GM18502 (cell line): ENCODE measurements around the gene MAU2.
A peak's percentile ranks its signal among the peaks of the same experiment; 100 is the strongest.

Experiments used
- ATAC-seq: cut with Tn5 transposase; IDR thresholded peaks from one replicate; pipeline ENCODE4 v1.9.1; 2021; ENCODE audit warnings: mild to moderate bottlenecking; ENCODE audit not compliant: unreplicated experiment, poor library complexity

MAU2 gene, protein sequence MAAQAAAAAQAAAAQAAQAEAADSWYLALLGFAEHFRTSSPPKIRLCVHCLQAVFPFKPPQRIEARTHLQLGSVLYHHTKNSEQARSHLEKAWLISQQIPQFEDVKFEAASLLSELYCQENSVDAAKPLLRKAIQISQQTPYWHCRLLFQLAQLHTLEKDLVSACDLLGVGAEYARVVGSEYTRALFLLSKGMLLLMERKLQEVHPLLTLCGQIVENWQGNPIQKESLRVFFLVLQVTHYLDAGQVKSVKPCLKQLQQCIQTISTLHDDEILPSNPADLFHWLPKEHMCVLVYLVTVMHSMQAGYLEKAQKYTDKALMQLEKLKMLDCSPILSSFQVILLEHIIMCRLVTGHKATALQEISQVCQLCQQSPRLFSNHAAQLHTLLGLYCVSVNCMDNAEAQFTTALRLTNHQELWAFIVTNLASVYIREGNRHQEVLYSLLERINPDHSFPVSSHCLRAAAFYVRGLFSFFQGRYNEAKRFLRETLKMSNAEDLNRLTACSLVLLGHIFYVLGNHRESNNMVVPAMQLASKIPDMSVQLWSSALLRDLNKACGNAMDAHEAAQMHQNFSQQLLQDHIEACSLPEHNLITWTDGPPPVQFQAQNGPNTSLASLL

DNA sequence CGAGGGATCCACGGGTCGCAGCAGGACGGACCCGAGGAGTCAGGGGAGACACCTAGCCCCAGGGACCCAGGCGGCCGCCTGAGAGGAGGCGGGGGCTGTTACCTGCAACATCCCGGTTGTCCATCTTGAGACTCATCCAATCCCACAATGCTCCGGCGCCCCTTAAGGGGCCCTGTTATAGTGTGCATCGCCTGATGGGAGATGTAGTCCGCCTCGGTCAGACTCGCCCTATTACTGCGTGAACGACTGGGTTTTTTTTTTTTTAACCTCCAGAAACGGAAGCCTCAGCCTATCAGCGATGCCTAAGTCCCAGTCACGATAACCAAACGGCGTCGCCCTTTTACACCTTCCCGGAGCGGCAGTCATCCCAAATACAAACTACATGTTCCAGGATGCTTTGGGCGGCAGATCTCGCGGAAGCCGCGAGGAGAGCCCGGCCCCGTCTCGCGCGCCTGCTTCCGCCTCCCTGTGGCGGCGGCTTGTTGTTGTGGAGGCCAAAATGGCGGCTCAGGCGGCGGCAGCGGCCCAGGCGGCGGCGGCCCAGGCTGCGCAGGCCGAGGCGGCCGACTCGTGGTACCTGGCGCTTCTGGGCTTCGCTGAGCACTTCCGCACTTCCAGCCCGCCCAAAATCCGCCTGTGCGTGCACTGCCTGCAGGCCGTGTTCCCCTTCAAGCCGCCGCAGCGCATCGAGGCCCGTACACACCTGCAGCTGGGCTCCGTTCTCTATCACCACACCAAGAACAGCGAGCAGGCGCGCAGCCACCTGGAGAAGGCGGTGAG, at the start of gene MAU2, which contains the start of gene SUGP1:
Gene MAU2, plus strand, starts transcription at position 469 of the 780 bp plus-strand sequence. Its CDS starts 31 bp downstream, at position 500.
Gene SUGP1, minus strand, starts transcription at position 149 of the 780 bp plus-strand sequence. Its CDS starts 13 bp downstream, at position 136.
- peak; percentile 92 for ATAC-seq

DNA sequence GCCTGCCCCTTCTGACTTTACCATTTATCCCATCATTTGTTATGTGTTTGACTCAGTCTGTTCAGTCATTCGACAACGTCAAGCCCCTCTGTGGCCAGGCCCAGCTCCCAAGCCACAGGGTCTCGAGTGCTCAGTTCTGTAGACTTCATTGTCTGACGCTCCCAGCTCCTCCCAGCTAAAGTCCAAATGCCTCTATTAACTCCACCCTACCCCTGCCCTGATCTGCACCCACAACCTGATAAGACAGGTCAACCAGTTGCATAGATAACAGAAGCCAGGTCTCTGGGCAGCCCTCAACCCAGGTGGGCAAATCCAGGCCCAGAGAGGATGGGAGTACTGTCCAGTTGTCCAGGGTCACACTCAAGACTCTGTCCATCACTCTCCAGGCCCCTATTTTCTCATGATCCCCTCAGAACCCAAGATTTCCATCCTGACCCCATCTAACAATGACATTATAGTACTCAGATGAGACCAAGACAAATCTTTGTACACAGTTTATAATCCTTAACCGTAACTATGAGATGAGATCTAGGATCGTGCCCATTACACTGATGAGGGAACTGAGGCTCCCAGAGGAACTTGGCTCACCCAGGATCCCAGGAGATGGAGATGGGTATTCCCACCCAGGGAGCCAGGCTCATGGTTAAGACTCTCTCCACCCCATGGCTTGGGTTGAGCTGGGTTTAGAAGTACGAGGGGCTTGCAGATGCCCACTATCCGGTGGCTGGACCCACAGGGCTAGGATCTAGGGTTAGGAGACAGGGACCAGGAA, 48.6 kb upstream of the MAU2 start:
- no peak for ATAC-seq

DNA sequence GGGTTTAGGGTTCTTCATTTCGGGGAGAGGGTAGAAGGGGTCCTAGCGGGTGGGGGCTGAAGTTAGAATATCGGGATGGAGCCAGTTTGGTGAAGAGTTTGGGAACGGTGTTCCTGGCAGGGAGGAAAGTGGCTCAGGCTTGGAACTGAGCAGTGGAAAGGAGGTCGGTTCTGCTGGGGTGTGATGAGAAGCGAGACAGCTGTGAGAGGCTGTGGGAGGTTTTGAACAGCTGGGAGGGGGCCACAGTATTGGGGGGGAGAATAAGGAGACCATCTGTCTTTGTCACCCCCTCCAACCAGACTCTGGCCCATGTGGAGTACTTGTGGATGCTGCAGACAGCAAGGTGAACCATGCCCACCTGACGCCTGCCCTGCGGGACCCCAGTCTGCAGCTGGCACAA, 46.5 kb upstream of the MAU2 start:
- no peak for ATAC-seq

DNA sequence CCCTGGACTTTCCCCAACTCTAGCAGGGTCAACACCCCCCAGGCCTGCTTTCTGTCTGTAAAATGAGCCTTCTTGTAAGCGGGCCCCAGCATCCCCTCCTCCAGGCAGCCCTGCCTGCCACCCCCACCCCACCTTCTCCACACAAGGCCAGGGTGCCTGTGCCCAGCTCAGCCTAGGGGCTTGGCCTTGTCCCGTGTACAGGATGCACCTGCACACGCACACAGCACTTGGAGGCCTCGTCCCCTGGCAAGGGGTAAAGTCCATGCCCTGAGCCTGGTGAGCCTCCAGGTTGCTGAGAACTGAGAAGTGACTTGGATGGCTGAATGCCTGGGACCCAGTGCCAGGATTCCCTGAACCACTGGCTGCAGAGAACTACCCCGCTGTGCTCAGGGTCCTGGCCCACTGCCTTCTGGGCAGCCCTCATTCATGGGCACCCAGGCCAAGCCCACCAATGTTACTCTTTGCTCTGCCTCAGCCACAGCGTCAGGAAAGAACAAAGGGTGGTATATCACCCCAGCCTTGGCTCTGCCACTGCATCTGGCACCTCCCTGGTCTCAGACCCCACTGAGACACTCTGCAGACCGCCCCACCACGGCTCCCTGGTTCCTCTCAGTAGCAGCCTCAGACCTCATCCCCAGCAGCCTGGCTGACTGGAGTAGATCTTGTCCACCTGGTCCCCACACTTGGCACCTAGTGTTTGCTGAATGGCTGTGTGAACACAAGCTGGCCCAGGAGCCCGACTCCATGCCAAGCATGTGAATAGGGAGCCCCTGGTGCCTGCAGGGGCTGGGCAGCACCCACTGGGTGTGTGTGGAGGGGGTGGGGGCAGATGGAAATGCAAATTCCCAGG, 45.7 kb upstream of the MAU2 start:
- no peak for ATAC-seq

DNA sequence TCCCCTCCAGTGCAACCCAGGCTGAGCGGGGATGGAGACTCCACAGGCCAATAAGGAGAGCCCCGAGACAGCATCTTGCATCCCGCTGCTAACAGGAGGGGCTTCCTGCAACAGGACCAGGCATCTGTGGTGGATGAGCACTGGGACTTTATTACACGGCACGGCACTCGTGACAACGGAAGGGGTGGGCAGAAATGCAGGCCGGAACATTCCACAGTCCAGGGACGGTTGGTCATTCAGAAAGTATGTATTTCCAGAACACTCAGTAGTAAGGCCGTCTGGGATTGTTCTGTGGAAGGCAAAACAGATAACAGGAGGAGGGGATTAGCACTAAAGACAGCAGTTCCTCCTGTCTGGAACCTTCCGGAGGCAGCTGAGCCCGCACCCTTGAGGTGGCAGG, 44.2 kb upstream of the MAU2 start:
- ATAC-seq = no peak

DNA sequence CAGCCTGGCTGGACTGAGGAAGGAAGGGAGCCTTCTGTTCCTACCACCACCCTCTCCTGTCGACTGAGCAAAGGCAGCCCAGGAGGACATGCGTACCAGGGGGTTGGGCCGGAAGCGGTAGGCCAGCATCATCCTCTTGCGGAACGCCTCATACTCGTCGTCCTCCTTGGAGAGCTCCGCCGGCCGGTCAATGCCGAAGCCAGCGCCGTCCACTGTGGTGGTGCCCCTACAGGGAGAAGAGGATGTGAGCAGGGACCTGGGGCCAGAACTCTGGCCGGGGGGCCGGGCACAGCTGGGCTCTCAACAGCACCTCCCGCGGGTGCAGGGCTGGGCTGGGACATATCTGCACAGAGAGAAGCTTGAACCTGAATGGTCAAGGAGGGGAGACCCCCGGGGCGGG, 43.8 kb upstream of the MAU2 start:
- ATAC-seq = no peak

DNA sequence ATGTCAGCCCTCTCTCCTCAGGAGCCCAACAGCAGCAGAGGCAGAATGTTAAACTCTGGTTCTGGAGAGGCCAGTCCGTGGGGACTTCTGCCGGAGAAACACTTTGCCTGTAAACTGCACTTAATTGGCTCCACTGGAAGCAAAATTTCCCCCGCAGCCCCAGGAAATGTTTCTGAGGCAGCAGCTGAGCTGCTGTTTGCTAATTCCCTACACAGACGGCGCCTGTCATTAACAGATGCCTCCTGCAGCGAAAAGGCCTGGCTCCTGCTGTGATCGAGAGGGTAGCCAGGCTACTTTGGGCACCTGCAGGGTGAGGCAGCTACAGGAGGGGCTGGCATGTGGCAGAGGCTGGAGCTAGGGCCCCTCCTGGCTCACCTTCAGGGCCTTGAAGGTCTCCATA, 42.3 kb upstream of the MAU2 start:
- ATAC-seq = no peak

DNA sequence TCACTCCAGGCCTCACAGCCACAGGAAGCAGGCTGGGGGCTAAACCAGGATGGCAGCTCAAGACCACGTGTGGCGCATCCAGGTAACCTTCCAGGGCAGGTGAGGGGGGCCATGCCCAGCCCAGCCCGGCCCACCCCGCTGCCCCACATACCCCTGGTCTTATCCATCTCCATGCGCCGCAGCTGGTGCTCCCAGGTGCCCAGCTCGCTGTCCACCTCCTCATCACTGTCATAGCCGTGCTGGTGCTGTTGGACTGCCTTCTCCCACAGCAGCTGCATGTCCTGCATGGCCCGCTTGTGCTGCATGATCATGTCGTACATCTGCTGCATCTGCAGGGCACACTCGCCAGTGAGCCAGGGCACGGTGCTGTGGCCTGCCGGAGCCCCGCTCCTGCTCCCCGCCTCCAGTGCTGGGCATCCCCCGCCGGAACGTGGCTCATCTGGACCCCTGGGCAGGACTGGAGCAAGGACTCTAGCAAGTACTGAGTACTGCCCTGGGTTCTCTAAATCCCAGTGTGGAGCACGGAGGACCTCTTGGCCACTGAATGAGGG, 41.5 kb upstream of the MAU2 start:
- ATAC-seq = no peak

DNA sequence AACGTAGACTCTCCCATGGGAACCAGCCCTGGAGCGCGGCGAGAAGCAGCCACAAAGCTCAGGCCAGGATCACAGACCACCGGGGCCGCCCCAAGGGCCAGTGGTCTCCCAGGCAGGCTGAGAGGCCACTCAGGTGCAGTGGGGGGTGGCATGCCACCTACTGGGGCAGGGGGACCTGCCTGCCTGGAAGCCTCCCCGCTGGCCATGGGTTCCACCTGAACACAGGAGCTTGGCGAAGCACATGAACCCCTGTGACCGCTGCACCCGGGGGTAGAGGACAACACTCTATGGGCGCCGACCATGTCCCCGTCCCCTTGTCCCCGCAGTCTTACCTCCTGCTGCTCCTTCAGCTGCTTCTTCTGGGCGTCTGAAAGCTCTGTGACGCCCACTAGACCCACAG, 40.8 kb upstream of the MAU2 start:
- ATAC-seq = no peak

DNA sequence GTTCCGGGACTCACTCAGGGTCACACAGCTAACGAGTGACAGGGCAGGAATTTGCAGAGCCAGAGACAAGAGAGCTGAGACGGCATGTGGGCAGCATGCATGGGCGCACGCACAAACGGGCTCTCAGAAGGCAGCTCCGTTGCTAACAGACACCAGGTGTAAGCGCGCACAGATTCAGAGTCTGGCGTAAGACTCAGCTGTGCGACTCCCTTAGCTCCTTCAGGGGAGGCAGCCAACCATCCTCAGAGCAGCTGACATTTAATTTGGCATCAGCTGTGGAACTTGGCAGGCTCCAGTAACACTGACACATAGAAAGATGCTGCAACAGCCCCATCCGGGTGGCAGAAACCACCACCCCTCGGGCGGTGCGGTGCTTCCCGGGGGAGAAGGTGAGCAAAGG, 40.1 kb upstream of the MAU2 start:
- ATAC-seq = no peak

DNA sequence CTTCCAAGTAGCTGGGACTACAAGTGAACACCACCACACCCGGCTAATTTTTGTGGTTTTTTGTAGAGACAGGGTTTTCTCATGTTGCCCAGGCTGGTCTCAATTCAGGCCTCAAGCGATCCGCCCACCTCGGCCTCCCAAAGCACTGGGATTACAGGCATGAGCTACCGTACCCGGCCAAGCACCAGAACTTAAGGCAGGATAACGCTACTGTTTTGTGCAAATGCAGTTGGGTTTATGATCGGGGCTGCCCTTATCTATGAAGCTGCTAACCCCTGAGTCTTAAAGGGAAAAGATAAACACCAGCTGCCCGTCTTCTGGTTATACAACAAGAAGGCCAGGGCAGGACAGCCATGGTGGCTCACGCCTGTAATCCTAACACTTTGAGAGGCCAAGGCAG, 34.9 kb upstream of the MAU2 start:
- ATAC-seq = no peak

DNA sequence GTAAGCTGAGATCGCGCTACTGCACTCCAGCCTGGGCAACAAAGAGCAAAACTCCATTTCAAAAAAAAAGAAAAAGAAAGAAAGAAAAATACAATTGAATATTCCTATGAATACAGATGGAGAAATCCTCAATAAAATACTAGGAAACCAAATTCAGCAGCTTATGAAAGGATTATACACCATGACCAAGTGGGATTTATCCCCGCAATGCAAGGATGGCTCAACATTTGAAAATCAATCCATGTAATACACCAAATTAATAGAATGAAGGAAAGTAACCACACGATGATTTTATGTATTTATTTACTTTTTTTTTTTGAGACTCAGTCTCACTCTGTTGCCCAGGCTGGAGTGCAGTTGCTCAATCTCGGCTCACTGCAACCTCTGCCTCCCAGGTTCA, 28.0 kb upstream of the MAU2 start:
- ATAC-seq = no peak

DNA sequence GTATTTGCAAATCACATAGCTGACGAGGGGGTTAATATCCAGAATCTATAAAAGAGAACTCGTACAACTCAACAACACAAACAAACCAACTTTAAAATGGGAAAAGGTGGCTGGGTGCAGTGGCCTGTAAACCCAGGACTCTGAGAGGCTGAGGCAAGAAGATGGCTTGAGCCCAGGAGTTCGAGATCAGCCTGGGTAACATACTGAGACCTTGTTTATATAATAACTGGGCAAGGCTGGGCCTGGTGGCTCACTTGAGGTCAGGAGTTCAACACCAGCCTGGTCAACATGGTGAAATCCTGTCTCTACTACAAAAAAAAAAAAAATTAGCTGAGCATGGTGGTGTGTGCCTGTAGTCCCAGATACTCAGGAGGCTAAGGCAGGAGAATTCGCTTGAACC, 25.7 kb upstream of the MAU2 start:
- no peak for ATAC-seq

DNA sequence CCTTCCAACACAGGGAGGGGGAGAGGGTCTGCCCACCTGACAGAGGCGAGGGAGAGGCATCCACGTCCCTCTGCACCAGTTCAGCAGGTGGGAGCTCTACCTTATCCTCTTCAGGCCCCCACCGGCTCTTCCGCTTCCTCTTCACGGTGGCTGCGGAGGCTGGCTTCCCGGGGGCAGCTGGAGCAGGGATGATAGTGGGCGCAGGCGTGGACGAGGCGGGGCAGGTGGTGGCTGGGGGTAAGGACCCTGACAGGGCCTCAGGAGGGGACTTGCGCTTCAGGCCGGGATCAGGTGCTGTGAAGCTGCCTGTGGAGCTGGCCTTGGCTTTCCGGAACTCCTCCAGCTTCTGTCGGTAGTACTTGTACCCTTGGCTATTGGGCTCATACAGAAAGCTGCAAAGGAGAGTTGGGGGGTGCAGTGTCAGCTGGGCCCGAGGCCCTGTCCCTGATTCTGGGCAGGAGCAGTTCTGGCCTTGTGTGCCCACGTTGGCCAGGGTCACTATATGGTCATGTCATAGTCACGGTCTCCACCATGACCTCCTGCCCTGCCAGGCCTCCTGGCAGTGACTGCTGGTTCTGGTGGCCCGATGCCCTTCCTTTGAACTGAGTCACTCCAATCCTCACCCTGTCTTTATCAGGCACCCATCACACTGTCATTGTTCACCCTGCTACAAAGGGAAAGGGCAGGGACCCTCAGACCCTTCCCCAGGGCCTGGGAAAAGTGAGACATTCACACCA, 23.5 kb upstream of the MAU2 start:
- no peak for ATAC-seq

DNA sequence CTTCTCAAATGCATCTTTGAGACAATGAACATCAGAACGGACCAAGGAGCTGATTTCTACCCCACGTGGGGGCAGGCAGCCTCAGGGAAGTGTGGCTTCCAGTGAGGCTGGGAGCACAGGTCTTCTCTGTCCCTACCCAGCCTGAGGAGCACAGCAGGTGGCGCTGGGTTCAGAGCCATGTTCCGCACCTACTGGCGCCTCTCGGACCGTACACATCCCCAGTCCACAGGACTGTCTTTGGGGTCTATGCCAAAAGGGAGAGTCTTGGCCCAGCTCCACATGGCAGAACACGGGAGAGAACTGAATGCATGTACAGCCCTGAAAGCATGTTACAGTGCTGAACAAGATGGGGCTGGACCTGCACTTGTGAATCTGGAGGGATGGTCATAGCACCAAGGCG, 22.9 kb upstream of the MAU2 start:
- no peak for ATAC-seq

DNA sequence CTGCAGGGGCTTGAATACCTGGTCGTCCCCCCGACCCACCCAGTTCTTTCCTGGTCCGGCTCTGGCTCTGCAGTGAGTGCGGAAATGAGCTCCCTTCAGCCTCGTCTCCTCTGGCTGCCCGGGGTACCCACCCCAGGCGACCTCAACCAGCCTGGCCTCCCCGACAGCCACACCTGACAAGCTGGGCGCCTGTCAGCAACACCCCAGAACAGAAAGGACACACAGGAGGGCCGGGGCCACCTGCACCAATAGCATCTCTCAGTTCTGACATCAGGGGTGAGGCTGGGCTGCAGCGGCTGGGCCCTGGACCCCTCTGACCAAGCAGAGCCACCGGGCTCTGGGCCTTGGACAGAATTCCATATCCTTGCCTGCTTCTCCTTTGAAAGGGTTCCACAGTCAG, 20.0 kb upstream of the MAU2 start:
- no peak for ATAC-seq

DNA sequence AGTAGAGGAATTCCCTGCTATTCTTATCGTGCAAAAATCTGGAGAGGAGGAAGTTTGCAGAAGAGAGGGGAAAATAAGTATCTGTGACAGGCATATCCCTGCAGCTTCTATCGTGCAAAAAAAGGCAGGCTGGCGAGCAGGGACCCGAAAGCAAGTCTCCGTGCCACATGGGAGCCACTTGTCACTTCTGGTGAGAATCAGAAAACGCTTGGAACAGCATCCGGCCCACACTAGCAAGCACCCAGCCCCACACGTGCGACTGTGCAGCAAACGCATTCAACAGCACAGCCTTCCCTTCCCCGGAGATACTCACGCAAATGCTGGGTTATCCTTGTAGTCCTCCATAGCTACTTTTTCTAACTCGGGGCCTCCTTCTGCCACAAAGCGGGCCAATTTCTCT, 17.2 kb upstream of the MAU2 start:
- ATAC-seq = no peak

DNA sequence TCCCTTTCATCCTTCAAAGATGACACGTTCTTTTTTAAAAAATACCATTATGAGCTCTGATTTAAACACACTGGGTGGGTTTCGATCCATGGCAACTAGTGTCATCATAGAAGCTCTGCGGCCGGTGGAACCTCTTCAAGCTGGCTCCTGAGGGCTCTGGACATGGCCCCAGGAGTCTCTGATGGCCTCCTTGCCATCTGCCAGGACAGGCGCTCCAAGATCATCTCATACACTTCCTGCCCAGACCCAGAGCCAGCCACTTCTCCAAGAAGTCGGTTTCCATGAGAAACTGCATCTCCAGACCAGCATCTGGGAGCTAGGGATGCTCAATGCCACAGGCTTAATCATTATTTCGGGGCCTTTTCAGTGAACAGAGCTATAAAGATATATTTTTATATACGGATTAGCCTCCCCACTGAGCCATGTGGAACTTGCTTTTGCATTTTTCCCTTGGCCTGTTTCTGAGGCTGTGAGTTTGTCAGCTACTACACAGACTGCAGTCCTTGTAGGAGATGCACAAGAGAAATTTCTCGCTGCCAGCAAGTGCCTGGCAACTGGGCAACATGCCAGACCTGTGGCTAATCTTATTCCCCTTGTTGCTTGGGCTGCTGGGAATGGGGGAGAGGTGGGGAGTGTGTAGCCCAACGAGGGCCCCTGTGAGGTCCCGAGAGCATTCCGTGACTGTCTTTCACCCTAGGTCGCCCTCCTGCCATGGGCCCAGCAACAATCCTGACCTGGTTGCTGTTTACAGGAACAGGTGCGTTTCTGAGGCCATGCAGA, 16.3 kb upstream of the MAU2 start:
- ATAC-seq = no peak
